ENCODE data around the gene DMAP1.

Gene DMAP1

GRCh38 chr1:44229435-44230167 is 16.3 kb downstream of the DMAP1 start:
- no peak for DNase-seq

GRCh38 chr1:44230796-44231195 is 17.5 kb downstream of the DMAP1 start:
- DNase-seq, result no peak

GRCh38 chr1:44233593-44233992 is 20.3 kb downstream of the DMAP1 start:
- DNase-seq, result no peak

- no peak for DNase-seq
Measured at GRCh38 chr1:44235808-44236207, 22.5 kb downstream of the DMAP1 start.

GRCh38 chr1:44236490-44237272 is 23.4 kb downstream of the DMAP1 start:
- DNase-seq, result no peak

GRCh38 chr1:44237721-44238457 is 24.6 kb downstream of the DMAP1 start:
- peak; percentile 82 for DNase-seq

GRCh38 chr1:44238660-44239059 is 25.4 kb downstream of the DMAP1 start:
- DNase-seq, result no peak

- no peak for DNase-seq
Measured at GRCh38 chr1:44239331-44239960, 26.2 kb downstream of the DMAP1 start.

- no peak for DNase-seq
Measured at GRCh38 chr1:44239961-44240371, 26.7 kb downstream of the DMAP1 start.

- peak; percentile 33 for DNase-seq
Measured at GRCh38 chr1:44240802-44241671, 27.8 kb downstream of the DMAP1 start.

GRCh38 chr1:44242746-44243145 is 29.5 kb downstream of the DMAP1 start:
- no peak for DNase-seq

- no peak for DNase-seq
Measured at GRCh38 chr1:44243782-44244495, 30.7 kb downstream of the DMAP1 start.

GRCh38 chr1:44244986-44245385 is 31.7 kb downstream of the DMAP1 start:
- no peak for DNase-seq

GRCh38 chr1:44246806-44247205 is 33.5 kb downstream of the DMAP1 start:
- peak; percentile 88 for DNase-seq

- no peak for DNase-seq
Measured at GRCh38 chr1:44249543-44249942, 36.3 kb downstream of the DMAP1 start.

GRCh38 chr1:44250068-44250781 is 37.0 kb downstream of the DMAP1 start:
- no peak for DNase-seq

GRCh38 chr1:44251486-44251885 is 38.2 kb downstream of the DMAP1 start:
- DNase-seq, result no peak

GRCh38 chr1:44251989-44252671 is 38.9 kb downstream of the DMAP1 start:
- peak; percentile 62 for DNase-seq

GRCh38 chr1:44254392-44254910 is 41.2 kb downstream of the DMAP1 start:
- DNase-seq, result no peak
